Osteoblast (primary cell): Measurements from ENCODE around the gene RBBP7. TPM values are rescaled to one million over a fixed set of nuclear protein-coding genes. Genes with fewer than 3 reads are reported as not detected.

ENCODE experiments used
- DNase-seq: peaks from one replicate; pipeline ENCODE4 v3.0.0; 2011; ENCODE audit warnings: low spot score, mixed read lengths; ENCODE audit not compliant: insufficient read length; ENCODE audit errors: missing footprints
- H2AFZ ChIP-seq: 2 replicates; pipeline ENCODE4 v1.6.0; 2011; ENCODE audit warnings: mild to moderate bottlenecking, low read length
- H3K27ac ChIP-seq: 2 replicates; pipeline ENCODE4 v1.5.1; 2011; ENCODE audit warnings: mild to moderate bottlenecking, low read depth, low read length, moderate library complexity
- H3K27me3 ChIP-seq: 2 replicates; pipeline ENCODE4 v1.6.0; 2012; ENCODE audit warnings: mild to moderate bottlenecking, control low read depth, inconsistent platforms, low read length, moderate library complexity; ENCODE audit not compliant: insufficient read depth
- H3K36me3 ChIP-seq: 2 replicates; pipeline ENCODE4 v1.5.1; 2011; ENCODE audit warnings: mild to moderate bottlenecking, low read length, control low read depth, moderate library complexity; ENCODE audit not compliant: insufficient read depth
- H3K4me1 ChIP-seq: 2 replicates; pipeline ENCODE4 v1.5.1; 2011; ENCODE audit warnings: mild to moderate bottlenecking, low read length, control low read depth, moderate library complexity; ENCODE audit not compliant: insufficient read depth
- H3K4me2 ChIP-seq: 2 replicates; pipeline ENCODE4 v1.6.0; 2011; ENCODE audit warnings: mild to moderate bottlenecking, low read length; ENCODE audit not compliant: insufficient read depth
- H3K4me3 ChIP-seq: fragments of 200-600 bp; sonication (generic); 3 replicates; pipeline ENCODE4 v1.5.1; 2012; ENCODE audit warnings: mild to moderate bottlenecking, low read length, inconsistent platforms; ENCODE audit not compliant: insufficient read depth
- H3K79me2 ChIP-seq: 2 replicates; pipeline ENCODE4 v1.6.0; 2012; ENCODE audit warnings: mild to moderate bottlenecking, low read length, control low read depth, inconsistent platforms; ENCODE audit not compliant: insufficient read depth
- H3K9me3 ChIP-seq: 2 replicates; pipeline ENCODE4 v1.5.1; 2011; ENCODE audit warnings: low read depth, low read length, control low read depth
- H4K20me1 ChIP-seq: 2 replicates; pipeline ENCODE4 v1.6.0; 2012; ENCODE audit warnings: mild to moderate bottlenecking, low read length, control low read depth; ENCODE audit not compliant: insufficient read depth
- CTCF ChIP-seq: IDR thresholded peaks from 2 replicates; pipeline ENCODE4 v1.5.1; 2011; ENCODE audit warnings: mild to moderate bottlenecking, low read depth, low read length, moderate library complexity; ENCODE audit errors: extremely low read depth
- total RNA-seq: library from RNA; depleted of rRNA; stranded (reverse); fragments of >200 nt; gene quantifications from 2 replicates; pipeline ENCODE4 v1.2.3, GENCODE V29; 2012

Gene RBBP7
- total RNA-seq, 1 donor, result 69.8 TPM

GRCh38 chrX:16873106-16873505 lies 2.9 kb upstream of the RBBP7 start:
- Histone ChIP-seq H3K9me3 (no peaks in the 10 kb centered on the region), H4K20me1 (peaks cover 12% of the 10 kb centered on the region), H3K36me3 (no peaks in the 10 kb centered on the region), H3K27me3 (peaks cover 55% of the 10 kb centered on the region), H3K4me2 (no peak overlapping the region), H3K27ac (no peak overlapping the region), H3K4me3 (no peak overlapping the region), H3K4me1 (peaks cover 19% of the 10 kb centered on the region), H2AFZ (no peak overlapping the region), H3K79me2 (peaks cover 15% of the 10 kb centered on the region)
- no peak for DNase-seq
- TF ChIP-seq CTCF, result no peak

GRCh38 chrX:16870862-16871815 lies 977 bp upstream of the RBBP7 start:
- Histone ChIP-seq H3K27ac (peak overlapping the region; percentile 70), H3K9me3 (no peaks in the 10 kb centered on the region), H3K4me1 (peaks cover 19% of the 10 kb centered on the region), H3K4me3 (peak overlapping the region; percentile 78), H3K27me3 (peaks cover 40% of the 10 kb centered on the region), H3K4me2 (peak overlapping the region; percentile 95), H3K79me2 (peaks cover 33% of the 10 kb centered on the region), H2AFZ (peak overlapping the region; percentile 97), H3K36me3 (no peaks in the 10 kb centered on the region), H4K20me1 (peaks cover 19% of the 10 kb centered on the region)
- TF ChIP-seq CTCF, result no peak
- no peak for DNase-seq

GRCh38 chrX:16869393-16870094 lies 618 bp downstream of the RBBP7 start:
- Histone ChIP-seq H4K20me1 (peaks cover 30% of the 10 kb centered on the region), H3K4me1 (peaks cover 19% of the 10 kb centered on the region), H3K4me3 (peak overlapping the region; percentile 89), H2AFZ (peak overlapping the region; percentile 93), H3K27me3 (peaks cover 30% of the 10 kb centered on the region), H3K36me3 (peaks cover 2% of the 10 kb centered on the region), H3K4me2 (peak overlapping the region; percentile 84), H3K9me3 (no peaks in the 10 kb centered on the region), H3K79me2 (peaks cover 48% of the 10 kb centered on the region), H3K27ac (peak overlapping the region; percentile 89)
- no peak for TF ChIP-seq CTCF
- DNase-seq, result peak; percentile 87

DNA sequence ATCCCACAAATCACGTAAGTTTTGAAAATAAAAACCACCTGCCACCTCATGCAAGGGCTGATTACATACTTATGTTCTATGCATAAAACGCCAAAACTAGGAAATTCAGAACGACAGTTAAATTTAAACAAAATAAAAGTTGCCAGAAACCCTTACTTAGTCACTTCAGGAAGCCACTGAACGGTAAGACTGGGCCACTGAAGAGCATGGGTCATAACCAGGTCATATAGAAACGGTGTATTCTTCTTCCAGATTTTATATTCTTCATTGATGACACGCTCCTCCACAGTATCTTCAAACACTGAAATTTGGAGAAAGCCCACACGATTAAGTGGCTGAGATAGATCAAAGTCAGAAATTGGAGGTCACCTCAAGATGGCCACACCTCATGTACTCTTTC lies 1.2 kb downstream of the RBBP7 start:
- Histone ChIP-seq H3K27ac (peak overlapping the region; percentile 58), H2AFZ (no peak overlapping the region)
- no peak for TF ChIP-seq CTCF

More for the DNA sequence above, 1.2 kb downstream of the RBBP7 start:
- Histone ChIP-seq H3K4me3 (peak overlapping the region; percentile 89), H4K20me1 (peaks cover 32% of the 10 kb centered on the region), H3K4me2 (peak overlapping the region; percentile 84), H3K4me1 (peaks cover 19% of the 10 kb centered on the region), H3K27me3 (peaks cover 25% of the 10 kb centered on the region), H3K79me2 (peaks cover 52% of the 10 kb centered on the region), H3K9me3 (no peaks in the 10 kb centered on the region), H3K36me3 (peaks cover 2% of the 10 kb centered on the region)
- DNase-seq, result no peak
